Posterior vena cava (tissue), 2 donors: ENCODE results near the gene MPV17. TPM values are rescaled to one million over a fixed set of nuclear protein-coding genes. Genes with fewer than 3 reads are reported as not detected.
"Not testable (repeated sequence)": the region's sequence is repeated elsewhere in the genome, so short reads cannot be mapped to it uniquely, and the experiment has no call there.

Experiments
- DNase-seq: peaks from one replicate; pipeline ENCODE4 v3.0.0-alpha.2; 2020; ENCODE audit warnings: low spot score
- intact Hi-C, 2 donors: fragments of 100-400 bp; cut with DNase I; formaldehyde crosslinking; loops; one replicate each; pipeline versions ENCODE4 v1.14.1 to v1.14.2; 2022 to 2023
- total RNA-seq, 2 donors: library from RNA; stranded (reverse); fragmentation: NEBNext Ultra II Directional; extraction: Animal tissue kit (Norgen Biotek cat#: 25700); gene quantifications; one replicate each; pipeline ENCODE4 v1.2.1, GENCODE V29; 2021
- donor health status: DM: yes; HTN: yes; CAD: no.
- donor health status: DM: yes; HTN: yes; CAD: no.

The MPV17 gene
- total RNA-seq, 2 donors from 2014 or later = 59.3 to 69.0 TPM

- DNase-seq = peak; percentile 25
- intact Hi-C loops = no loop called here
Observed at GRCh38 chr2:27335311-27335710, 12.4 kb upstream of the MPV17 start.

GRCh38 chr2:27324720-27325119, 1.8 kb upstream of the MPV17 start:
- intact Hi-C loops = no loop called here
- DNase-seq = no peak

GRCh38 chr2:27323596-27324285, 844 bp upstream of the MPV17 start:
- no peak for DNase-seq
- intact Hi-C loops = no loop called here

- no peak for DNase-seq
- intact Hi-C loops = no loop called here
Observed at GRCh38 chr2:27322301-27322765, 564 bp downstream of the MPV17 start.

GRCh38 chr2:27320958-27321543, 1.8 kb downstream of the MPV17 start:
- intact Hi-C loops = no loop called here
- DNase-seq = peak; percentile 90

DNA sequence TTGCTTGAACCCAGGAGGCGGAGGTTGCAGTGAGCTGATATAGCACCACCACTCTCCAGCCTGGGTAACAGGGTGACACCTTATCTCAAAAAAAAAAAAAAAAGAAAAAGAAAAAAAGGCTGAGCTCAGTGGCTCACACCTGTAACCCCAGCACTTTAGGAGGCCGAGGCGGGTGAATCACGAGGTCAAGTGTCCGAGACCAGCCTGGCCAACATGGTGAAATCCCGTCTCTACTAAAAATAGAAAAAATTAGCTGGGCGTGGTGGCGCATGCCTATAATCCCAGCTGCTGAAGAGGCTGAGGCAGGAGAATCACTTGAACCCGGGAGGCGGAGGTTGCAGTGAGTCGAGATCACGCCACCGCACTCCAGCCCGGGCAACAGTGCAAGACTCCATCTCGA, 3.1 kb downstream of the MPV17 start:
- DNase-seq, intact Hi-C loops: not testable (repeated sequence)

DNA sequence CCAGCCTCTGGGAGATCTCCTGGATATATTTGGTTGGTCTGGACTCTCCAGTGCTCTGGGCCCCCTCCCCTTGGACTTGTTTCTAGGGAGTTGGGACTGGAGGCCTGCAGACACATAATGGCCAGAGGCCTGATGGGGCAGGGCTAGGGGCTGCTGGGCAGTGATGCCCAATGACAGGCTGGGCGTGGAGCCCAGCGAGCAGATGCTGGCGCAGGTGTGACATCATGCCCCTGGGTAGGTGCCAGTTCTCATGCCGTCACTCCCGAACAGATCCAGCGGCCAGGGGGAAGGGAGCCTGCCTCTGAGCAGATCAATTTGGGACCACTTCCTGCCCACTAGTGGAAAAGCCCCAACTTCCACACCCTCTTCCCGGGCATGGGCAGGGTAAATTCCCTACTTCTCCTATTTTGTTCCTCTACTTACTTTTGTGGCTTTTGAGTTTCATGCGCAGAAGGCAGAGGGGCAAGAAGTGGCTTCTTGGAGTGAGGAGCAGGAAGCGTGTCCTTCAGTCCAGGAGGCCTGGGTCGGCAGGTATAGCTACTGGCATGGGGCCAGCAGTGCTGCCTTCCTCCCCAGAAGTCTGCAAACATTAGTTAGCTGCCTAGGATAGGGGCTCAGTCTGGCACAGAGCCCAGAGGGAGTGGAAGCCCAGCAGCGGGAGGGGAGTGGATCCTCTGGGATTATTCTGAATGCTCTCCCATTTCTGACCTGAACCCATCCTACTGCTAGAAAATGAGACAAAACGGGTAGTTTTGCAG, 6.1 kb downstream of the MPV17 start:
- DNase-seq = no peak
- intact Hi-C loops = no loop called here

DNA sequence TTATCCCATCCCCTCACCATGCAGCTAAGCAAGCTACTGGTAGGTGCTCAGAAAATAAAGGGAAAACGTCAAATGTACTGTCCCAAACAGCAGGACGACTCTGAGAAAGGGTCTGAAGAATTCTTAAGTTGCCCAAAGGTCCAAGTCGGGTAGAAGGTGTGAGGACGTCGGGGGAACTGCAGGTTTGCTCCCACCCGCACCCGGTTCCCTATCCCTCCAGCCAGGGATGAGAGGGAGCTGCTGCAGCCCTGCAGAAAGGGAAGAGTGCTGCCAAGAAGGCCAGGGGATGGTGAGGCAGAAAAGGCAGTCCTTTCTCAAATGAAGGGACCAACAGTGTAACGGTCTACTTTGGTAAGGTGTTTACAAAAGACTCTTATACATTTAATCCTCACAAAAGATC, 7.8 kb downstream of the MPV17 start:
- intact Hi-C loops = no loop called here

DNA sequence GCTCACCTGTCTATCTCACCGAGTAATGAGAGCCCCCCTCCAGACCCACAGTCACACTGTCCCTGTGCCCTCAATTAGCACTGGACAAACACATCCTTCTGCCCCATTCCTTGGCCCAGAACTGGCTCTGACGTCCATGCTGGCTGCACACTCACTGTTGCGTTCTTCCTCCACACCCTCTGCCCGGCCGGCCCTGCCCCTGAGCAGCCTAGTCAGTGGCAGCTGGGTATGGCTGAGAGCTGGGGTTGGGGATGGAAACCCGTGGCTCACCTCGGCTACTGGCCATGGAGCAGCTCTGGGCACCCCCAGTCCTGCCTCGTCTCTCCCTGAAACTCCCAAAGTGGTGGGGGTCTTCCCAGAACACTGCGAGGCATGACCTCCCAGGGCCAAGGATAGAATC, 8.2 kb downstream of the MPV17 start:
- intact Hi-C loops = no loop called here

More for the DNA sequence above, 7.8 kb downstream of the MPV17 start:
- no peak for DNase-seq

DNA sequence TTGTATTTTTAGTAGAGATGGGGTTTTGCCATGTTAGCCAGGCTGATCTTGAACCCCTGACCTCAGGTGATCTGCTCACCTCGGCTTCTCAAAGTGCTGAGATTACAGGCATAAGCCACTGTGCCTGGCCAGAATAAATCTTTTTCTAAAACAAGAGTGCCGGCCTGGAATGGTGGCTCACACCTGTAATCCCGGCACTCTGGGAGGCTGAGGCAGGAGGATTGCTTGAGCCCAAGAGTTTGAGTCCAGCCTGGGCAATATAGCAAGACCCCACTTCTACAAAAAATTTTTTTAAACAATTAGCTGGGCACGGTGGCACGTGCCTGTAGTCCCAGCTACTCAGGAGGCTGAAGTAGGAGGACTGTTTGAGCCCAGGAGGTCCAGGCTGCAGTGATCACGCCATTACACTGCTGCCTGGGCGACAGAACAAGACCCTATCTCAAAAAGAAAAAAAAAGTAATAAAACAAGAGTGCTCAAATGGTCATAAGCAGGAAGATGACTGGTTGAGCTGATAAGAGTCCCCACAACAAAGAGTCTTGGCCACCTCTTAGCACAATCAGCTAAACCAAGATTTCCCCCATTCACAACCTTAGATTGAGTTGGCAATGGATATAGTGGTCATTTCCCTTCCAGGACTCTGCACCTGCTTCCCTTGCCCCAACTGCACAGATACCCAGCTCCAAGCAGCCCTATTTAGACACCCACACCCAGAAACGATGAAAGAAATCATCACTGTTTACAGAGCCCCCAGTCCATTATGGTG, 8.8 kb downstream of the MPV17 start:
- peak; percentile 20 for DNase-seq
- intact Hi-C loops = no loop called here

More for the DNA sequence above, 8.2 kb downstream of the MPV17 start:
- no peak for DNase-seq

DNA sequence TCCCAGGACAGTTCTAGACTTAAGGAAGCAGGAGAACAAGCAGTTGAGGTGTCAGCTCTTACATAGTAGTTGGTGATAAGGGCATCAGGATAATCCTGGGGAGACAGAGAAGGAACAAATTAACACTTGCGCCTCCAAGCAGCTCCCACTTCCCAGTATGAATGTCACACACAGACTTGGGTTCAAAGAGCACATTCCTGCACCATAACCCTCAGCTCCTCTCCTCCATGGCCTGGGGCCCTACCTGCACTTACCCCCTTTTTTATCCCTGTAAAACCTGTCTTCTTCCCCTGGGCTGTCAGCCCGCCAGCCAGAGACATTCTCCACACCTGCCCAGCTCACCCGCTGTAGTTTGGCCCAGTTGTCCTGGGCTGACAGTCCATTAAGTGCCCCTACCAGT, 10.7 kb downstream of the MPV17 start:
- peak; percentile 23 for DNase-seq

GRCh38 chr2:27309651-27310050, 13.2 kb downstream of the MPV17 start:
- intact Hi-C loops = no loop called here
- peak; percentile 0 for DNase-seq

More for the DNA sequence above, 10.7 kb downstream of the MPV17 start:
- intact Hi-C loops = no loop called here

GRCh38 chr2:27308359-27308881, 14.5 kb downstream of the MPV17 start, which contains the start of gene UCN:
UCN (minus strand) TSS chr2:27308445; CDS start chr2:27307895, 550 bp downstream.
- intact Hi-C loops = no loop called here
- DNase-seq = peak; percentile 87

GRCh38 chr2:27307545-27308358, 15.1 kb downstream of the MPV17 start:
- intact Hi-C loops = no loop called here
- DNase-seq = peak; percentile 78

DNA sequence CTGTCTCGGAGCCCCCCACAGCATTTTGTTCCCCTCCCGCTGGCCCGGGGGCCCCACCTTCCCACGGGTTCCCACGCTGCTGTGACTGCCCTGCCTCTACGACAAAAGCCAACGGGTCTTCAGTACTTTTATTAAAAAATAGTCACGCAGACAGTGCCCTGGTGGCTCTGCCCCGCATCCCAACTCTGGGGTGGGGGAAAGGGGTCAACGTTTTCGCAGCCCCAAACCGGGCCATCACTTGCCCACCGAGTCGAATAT, 15.7 kb downstream of the MPV17 start:
- DNase-seq = peak; percentile 57
- intact Hi-C loops = no loop called here

DNA sequence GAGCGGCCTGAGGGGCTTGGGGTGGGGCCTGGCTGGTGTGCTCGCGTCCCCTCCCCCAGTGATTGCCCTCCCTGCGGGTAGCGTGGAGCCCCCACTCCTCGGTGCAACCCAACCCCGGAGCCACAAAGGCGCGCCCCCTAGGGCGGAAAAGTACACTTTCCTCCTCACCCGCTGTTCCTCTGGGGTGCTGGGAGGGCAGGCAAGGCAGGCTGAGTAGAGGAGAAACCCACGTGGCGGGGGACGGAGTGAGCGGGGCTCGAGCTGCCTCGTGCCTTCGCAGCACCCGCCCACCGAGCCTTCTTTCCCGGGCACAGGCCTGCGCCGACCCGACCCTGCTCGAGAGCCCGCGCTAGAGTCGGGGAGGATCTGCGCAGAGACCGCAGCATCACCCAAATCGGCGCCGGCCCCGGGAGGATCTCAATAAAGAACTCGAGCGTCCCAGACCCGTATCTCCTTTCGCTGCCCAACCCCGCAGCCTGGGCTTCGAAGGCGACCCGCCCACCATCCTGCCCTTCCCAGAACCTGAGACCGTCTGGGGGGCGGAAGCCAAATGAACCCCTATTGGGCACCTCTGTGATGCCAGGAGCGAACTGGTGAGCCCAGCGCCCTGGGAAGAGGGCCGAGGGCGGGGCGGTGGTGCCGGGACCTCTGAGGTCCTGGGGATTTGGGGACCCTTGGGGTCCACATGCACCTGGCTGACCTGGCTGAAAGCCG, 16.2 kb downstream of the MPV17 start:
- intact Hi-C loops = no loop called here

GRCh38 chr2:27306136-27306535, 16.8 kb downstream of the MPV17 start:
- intact Hi-C loops = no loop called here
- peak; percentile 78 for DNase-seq

More for the DNA sequence above, 16.2 kb downstream of the MPV17 start:
- peak; percentile 82 for DNase-seq

DNA sequence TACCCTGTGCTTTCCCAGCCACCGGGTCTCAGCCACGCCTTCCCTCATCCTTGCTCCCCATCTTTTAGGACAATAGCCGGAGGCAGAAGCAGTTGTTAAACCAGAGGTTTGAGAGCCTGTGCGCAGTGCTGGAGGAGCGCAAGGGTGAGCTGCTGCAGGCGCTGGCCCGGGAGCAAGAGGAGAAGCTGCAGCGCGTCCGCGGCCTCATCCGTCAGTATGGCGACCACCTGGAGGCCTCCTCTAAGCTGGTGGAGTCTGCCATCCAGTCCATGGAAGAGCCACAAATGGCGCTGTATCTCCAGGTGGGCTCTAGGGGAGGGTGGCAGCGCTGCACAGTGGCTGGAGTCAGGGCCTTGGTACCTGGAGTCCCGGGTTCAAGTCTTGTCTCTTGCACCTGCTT, 17.4 kb downstream of the MPV17 start:
- DNase-seq = peak; percentile 62
- intact Hi-C loops = no loop called here
